ENCODE data around the gene PSMC1. TPM values are rescaled to one million over a fixed set of nuclear protein-coding genes. Genes with fewer than 3 reads are reported as not detected.
A peak's percentile ranks its signal among the peaks of the same experiment; 100 is the strongest.

The PSMC1 gene
- total and polyA plus RNA-seq, 8 donors: 14.5 to 247 (median 96.1) TPM

DNA sequence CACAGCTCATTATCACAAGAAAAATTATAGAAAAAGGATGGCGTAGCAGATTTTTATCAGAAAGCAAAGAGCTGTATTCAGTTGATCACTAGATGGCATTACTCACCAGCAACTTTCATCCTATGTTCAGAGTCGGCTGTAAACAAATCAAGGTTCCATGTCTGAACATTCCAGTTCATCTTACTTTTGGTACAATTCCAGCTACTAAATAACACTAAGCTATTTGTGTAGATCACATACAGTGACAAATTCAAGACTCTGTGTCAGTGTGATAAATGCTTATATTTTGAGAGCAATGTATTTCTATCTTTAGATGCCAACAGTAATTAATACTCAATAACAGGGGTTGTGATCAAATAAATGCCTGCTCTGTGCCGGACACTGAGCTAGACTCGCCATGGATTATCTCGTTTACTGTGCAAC is 45.3 kb downstream of the PSMC1 start:
- WGBS, 5 donors: 21 to 37% (median 30%) methylated on average over 5 of the region's 5 CpGs
- H3K27ac ChIP-seq: peak overlapping the region; percentile 36 to 81 (median 58)
- H3K4me1 ChIP-seq: peaks cover 16 to 53% (median 32%) of the 10 kb centered on the region in 4 donors
- no peaks in the 10 kb centered on the region for H3K27me3 ChIP-seq
- H3K4me3 ChIP-seq: no peak overlapping the region
- H3K36me3 ChIP-seq: peaks cover 10 to 73% (median 64%) of the 10 kb centered on the region in 4 donors
- no peaks in the 10 kb centered on the region for H3K9me3 ChIP-seq
- intact Hi-C loops (cut with DNase I; ENCODE audit: low total_unique reads): no loop called here
- peak in 1 of 2 donors; percentile 83 for DNase-seq
- TF ChIP-seq EP300 (IDR thresholded peaks at IDR 0.05) (no peak), POLR2A (IDR thresholded peaks at IDR 0.05) (no peak), POLR2AphosphoS5 (IDR thresholded peaks at IDR 0.05) (peak in 2 of 3 donors; percentile 3 to 35)
- TF ChIP-seq, protein P1, sequence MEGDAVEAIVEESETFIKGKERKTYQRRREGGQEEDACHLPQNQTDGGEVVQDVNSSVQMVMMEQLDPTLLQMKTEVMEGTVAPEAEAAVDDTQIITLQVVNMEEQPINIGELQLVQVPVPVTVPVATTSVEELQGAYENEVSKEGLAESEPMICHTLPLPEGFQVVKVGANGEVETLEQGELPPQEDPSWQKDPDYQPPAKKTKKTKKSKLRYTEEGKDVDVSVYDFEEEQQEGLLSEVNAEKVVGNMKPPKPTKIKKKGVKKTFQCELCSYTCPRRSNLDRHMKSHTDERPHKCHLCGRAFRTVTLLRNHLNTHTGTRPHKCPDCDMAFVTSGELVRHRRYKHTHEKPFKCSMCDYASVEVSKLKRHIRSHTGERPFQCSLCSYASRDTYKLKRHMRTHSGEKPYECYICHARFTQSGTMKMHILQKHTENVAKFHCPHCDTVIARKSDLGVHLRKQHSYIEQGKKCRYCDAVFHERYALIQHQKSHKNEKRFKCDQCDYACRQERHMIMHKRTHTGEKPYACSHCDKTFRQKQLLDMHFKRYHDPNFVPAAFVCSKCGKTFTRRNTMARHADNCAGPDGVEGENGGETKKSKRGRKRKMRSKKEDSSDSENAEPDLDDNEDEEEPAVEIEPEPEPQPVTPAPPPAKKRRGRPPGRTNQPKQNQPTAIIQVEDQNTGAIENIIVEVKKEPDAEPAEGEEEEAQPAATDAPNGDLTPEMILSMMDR (IDR thresholded peaks at IDR 0.05): peak in 4 of 7 experiments; percentile 25 to 43 (median 37)

DNA sequence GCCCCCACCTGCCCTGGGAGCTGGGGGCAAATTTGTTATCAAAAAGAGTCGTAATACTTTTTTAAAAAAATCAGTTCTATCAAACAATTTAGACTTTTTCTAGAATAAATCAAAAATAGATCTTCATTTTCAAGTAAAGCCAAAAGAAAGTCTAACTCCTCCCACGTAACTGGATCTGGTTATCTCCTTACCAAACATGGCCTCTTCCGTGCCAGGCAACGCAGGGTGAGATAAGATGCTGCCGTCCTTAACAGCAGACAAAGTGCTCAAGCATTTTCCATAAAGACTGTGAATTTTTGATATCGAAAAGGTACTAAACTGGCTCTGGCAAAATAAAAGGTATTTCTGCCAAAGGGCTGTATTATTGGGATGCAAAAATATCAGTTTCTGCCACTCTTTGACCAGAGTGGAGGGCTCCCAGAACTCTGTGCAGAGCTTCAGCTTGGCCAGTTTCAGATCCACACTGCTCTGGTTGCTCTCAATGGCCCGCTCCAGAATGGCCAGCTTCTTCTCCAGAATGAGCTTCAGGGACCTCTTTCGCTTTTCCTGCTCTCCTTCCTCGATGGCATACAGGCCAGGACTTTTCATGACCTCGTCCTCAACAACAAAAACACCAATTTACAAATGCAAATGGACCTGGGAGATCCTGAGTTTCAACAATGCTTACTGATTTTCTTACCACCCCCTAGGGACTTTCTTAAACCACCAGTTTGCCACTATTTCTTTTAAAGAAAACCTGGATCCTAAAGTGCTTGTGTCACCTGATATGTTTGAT is 46.4 kb downstream of the PSMC1 start:
- H3K4me1 ChIP-seq: peaks cover 16 to 48% (median 32%) of the 10 kb centered on the region in 4 donors
- peak in 1 of 2 donors; percentile 30 for DNase-seq
- peak overlapping the region in 4 of 5 donors; percentile 13 to 81 (median 44) for H3K27ac ChIP-seq
- peaks cover 11 to 68% (median 60%) of the 10 kb centered on the region in 4 donors for H3K36me3 ChIP-seq
- H3K27me3 ChIP-seq: no peaks in the 10 kb centered on the region
- 43 to 67% (median 63%) methylated on average over 10 of the region's 10 CpGs for WGBS, 5 donors
- no peak overlapping the region for H3K4me3 ChIP-seq
- intact Hi-C loops (cut with DNase I; ENCODE audit: low total_unique reads): no loop called here
- TF ChIP-seq POLR2A (IDR thresholded peaks at IDR 0.05) (no peak), EP300 (IDR thresholded peaks at IDR 0.05) (no peak), POLR2AphosphoS5 (IDR thresholded peaks at IDR 0.05) (no peak)
- TF ChIP-seq, protein P1 (IDR thresholded peaks at IDR 0.05): no peak
- no peaks in the 10 kb centered on the region for H3K9me3 ChIP-seq

DNA sequence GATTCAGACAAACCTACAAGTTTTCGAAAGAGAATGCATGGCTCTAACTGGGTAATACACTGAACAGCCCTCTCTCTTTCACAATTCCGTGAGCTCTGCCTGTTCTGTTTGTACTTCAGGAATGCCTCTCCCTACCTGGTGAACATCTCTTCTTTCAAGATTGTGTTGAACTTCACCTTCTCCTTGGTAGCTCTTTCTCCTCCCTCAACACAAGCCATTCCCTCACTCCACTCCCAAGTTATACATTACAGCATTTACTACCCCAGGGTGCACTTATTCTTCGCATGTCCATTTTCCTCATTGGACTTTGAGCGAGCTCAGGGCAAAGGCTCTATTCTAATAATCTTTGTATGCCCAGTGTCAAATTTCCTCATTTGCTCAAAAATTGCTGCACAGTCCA is 47.1 kb downstream of the PSMC1 start:
- H3K9me3 ChIP-seq: no peaks in the 10 kb centered on the region
- peak in 1 of 2 donors; percentile 24 for DNase-seq
- H3K4me3 ChIP-seq: no peak overlapping the region
- TF ChIP-seq POLR2AphosphoS5 (IDR thresholded peaks at IDR 0.05) (no peak), POLR2A (IDR thresholded peaks at IDR 0.05) (no peak), EP300 (IDR thresholded peaks at IDR 0.05) (no peak)
- TF ChIP-seq, protein P1 (IDR thresholded peaks at IDR 0.05): no peak
- H3K27ac ChIP-seq: peak overlapping the region in 2 of 5 donors; percentile 3 to 81
- no peaks in the 10 kb centered on the region for H3K27me3 ChIP-seq
- 87 to 95% (median 91%) methylated on average over 4 of the region's 4 CpGs for WGBS, 5 donors
- peaks cover 17 to 69% (median 61%) of the 10 kb centered on the region in 4 donors for H3K36me3 ChIP-seq
- intact Hi-C loops (cut with DNase I; ENCODE audit: low total_unique reads): no loop called here
- peaks cover 16 to 42% (median 30%) of the 10 kb centered on the region in 4 donors for H3K4me1 ChIP-seq

DNA sequence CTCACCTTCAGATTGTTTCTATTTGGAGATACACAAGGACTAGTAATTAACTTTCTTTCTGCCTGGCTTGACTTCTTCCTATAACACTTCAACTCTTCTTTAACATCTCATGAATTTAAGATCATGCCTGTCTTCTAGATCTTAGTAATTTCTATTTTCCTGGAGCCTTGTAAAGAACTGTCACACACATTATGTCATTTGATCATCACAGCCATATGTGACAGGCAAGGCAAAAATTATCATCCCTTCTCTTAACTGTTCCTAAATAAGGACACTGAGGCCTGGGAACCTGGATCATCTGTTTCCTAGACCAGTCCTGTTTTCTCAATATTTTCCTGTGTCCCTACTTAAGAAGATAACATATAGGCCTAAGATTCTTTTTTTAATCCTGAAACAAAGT is 48.1 kb downstream of the PSMC1 start:
- Histone ChIP-seq H3K27me3 (no peaks in the 10 kb centered on the region), H3K27ac (no peak overlapping the region), H3K4me3 (no peak overlapping the region), H3K9me3 (no peaks in the 10 kb centered on the region), H3K36me3 (peaks cover 19 to 69% (median 67%) of the 10 kb centered on the region in 4 donors), H3K4me1 (peaks cover 16 to 34% (median 25%) of the 10 kb centered on the region in 4 donors)
- TF ChIP-seq EP300 (IDR thresholded peaks at IDR 0.05): no peak
- TF ChIP-seq POLR2A (IDR thresholded peaks at IDR 0.05): no peak
- TF ChIP-seq, protein P1 (IDR thresholded peaks at IDR 0.05): no peak
- no peak for DNase-seq
- intact Hi-C loops (cut with DNase I; ENCODE audit: low total_unique reads): no loop called here

Data from stomach (tissue), 9 donors.